PFSK-1 (cell line): ENCODE data around the gene SMLR1.

Experiments used
- FOXP2 ChIP-seq: optimal IDR thresholded peaks from 2 replicates; pipeline ENCODE3; 2011; ENCODE audit warnings: borderline replicate concordance, control low read depth, inconsistent platforms; ENCODE audit not compliant: insufficient read depth; ENCODE audit errors: extremely low read length, extremely low read depth
- POLR2AphosphoS5 ChIP-seq: IDR thresholded peaks from 2 replicates; pipeline ENCODE4 v1.6.1; 2012; ENCODE audit warnings: low read depth, mild to moderate bottlenecking, control low read depth, low read length, moderate library complexity
- REST ChIP-seq, 2 experiments: IDR thresholded peaks; 2 replicates each; pipeline versions ENCODE4 v1.6.1 to v1.8.0; 2011 to 2012; ENCODE audit warnings: low read depth in 2 of 2, low read length in 2 of 2, control low read depth in 1 of 2, inconsistent platforms in 1 of 2, mild to moderate bottlenecking in 1 of 2, moderate library complexity in 1 of 2; ENCODE audit not compliant: insufficient read depth in 1 of 2
- SIN3A ChIP-seq: IDR thresholded peaks from 2 replicates; pipeline ENCODE4 v1.6.1; 2012; ENCODE audit warnings: mild to moderate bottlenecking, low read length, moderate library complexity, borderline replicate concordance; ENCODE audit not compliant: insufficient read depth
- TAF1 ChIP-seq: IDR thresholded peaks from 2 replicates; pipeline ENCODE4 v1.6.1; 2012; ENCODE audit warnings: low read length, control low read depth, borderline replicate concordance; ENCODE audit not compliant: insufficient read depth

SMLR1 gene

GRCh38 chr6:130829333-130829910 is 2.2 kb downstream of the SMLR1 start:
- TF ChIP-seq POLR2AphosphoS5, result no peak
- TF ChIP-seq FOXP2, result no peak
- TF ChIP-seq TAF1, result no peak
- no peak for TF ChIP-seq SIN3A
- no peak for TF ChIP-seq REST (IDR thresholded peaks at IDR 0.05; ENCODE audit: insufficient read depth in 1 of 2, low read depth in 2 of 2, low read length in 2 of 2)

- TF ChIP-seq POLR2AphosphoS5 (no peak), REST (IDR thresholded peaks at IDR 0.05; ENCODE audit: insufficient read depth in 1 of 2, low read depth in 2 of 2, low read length in 2 of 2) (no peak), SIN3A (no peak), FOXP2 (no peak), TAF1 (no peak)
Observed at GRCh38 chr6:130831607-130832006, 4.4 kb downstream of the SMLR1 start.

- TF ChIP-seq POLR2AphosphoS5, result no peak
- TF ChIP-seq FOXP2, result no peak
- TF ChIP-seq SIN3A, result no peak
Observed at GRCh38 chr6:130833569-130833968, 6.4 kb downstream of the SMLR1 start.

GRCh38 chr6:130834482-130835251 is 7.5 kb downstream of the SMLR1 start:
- no peak for TF ChIP-seq TAF1
- no peak for TF ChIP-seq SIN3A
- no peak for TF ChIP-seq POLR2AphosphoS5
- no peak for TF ChIP-seq FOXP2
- TF ChIP-seq REST (IDR thresholded peaks at IDR 0.05; ENCODE audit: insufficient read depth in 1 of 2, low read depth in 2 of 2, low read length in 2 of 2), result no peak

- TF ChIP-seq POLR2AphosphoS5, result no peak
- no peak for TF ChIP-seq FOXP2
Observed at GRCh38 chr6:130836055-130836640, 8.9 kb downstream of the SMLR1 start.

- no peak for TF ChIP-seq POLR2AphosphoS5
- no peak for TF ChIP-seq TAF1
- TF ChIP-seq SIN3A, result no peak
- TF ChIP-seq REST (IDR thresholded peaks at IDR 0.05; ENCODE audit: insufficient read depth in 1 of 2, low read depth in 2 of 2, low read length in 2 of 2), result no peak
- TF ChIP-seq FOXP2, result no peak
Observed at GRCh38 chr6:130837067-130837466, 9.9 kb downstream of the SMLR1 start.
